ENCODE results near the gene NF2.

- TF ChIP-seq POLR2A (IDR thresholded peaks at IDR 0.05), result no peak
- TF ChIP-seq CTCF (IDR thresholded peaks at IDR 0.05), result no peak
Observed at GRCh38 chr22:29738118-29738815, 134.8 kb downstream of the NF2 start.
